SK-N-SH treated with all-trans-retinoic acid at 6 μM for 48 hours (cell line): ENCODE measurements around the gene CTBP2.

Experiments used
- ARNTL ChIP-seq: fragments of 450-650 bp; formaldehyde crosslinking; IDR thresholded peaks from 2 replicates; pipeline ENCODE4 v1.5.0; 2020; ENCODE audit warnings: low read depth, mild to moderate bottlenecking, moderate library complexity, borderline replicate concordance
- ESRRG ChIP-seq: fragments of 250-450 bp; sonication (Bioruptor Pico); IDR thresholded peaks from 2 replicates; pipeline ENCODE4 v1.6.1; 2021; ENCODE audit warnings: mild to moderate bottlenecking
- GLIS3 ChIP-seq: fragments of 250-450 bp; sonication (Bioruptor Pico); IDR thresholded peaks from 2 replicates; pipeline ENCODE4 v1.5.0; 2020; ENCODE audit warnings: mild to moderate bottlenecking, moderate library complexity
- PATZ1 ChIP-seq: fragments of 250-450 bp; sonication (Bioruptor Pico); IDR thresholded peaks from 2 replicates; pipeline ENCODE4 v1.8.0; 2020; ENCODE audit warnings: mild to moderate bottlenecking, moderate library complexity, borderline replicate concordance
- TCF4 ChIP-seq: fragments of 250-450 bp; sonication (Bioruptor Pico); IDR thresholded peaks from 2 replicates; pipeline ENCODE4 v1.8.0; 2021; ENCODE audit warnings: mild to moderate bottlenecking, moderate library complexity, borderline replicate concordance
- ZFP3 ChIP-seq: fragments of 250-450 bp; sonication (Bioruptor Pico); IDR thresholded peaks from 2 replicates; pipeline ENCODE4 v1.5.0; 2020; ENCODE audit warnings: mild to moderate bottlenecking, moderate library complexity
- ZFP30 ChIP-seq: fragments of 450-650 bp; formaldehyde crosslinking; IDR thresholded peaks from 2 replicates; pipeline ENCODE4 v1.5.0; 2022; ENCODE audit warnings: mild to moderate bottlenecking, moderate library complexity
- ZNF565 ChIP-seq: fragments of 450-650 bp; formaldehyde crosslinking; conservative IDR thresholded peaks from 2 replicates; pipeline ENCODE4 v1.5.0; 2020; ENCODE audit warnings: low read depth, mild to moderate bottlenecking, moderate library complexity
- ZNF70 ChIP-seq: fragments of 450-650 bp; formaldehyde crosslinking; IDR thresholded peaks from 2 replicates; pipeline ENCODE4 v1.5.0; 2020; ENCODE audit warnings: mild to moderate bottlenecking, moderate library complexity
- ZNF8 ChIP-seq: fragments of 450-650 bp; formaldehyde crosslinking; IDR thresholded peaks from 2 replicates; pipeline ENCODE4 v1.5.0; 2020; ENCODE audit warnings: mild to moderate bottlenecking, moderate library complexity

GRCh38 chr10:125124907-125125306 is 35.5 kb downstream of the CTBP2 start:
- TF ChIP-seq ZNF565 (CRISPR knock-in tag): no peak
- TF ChIP-seq ZNF8 (CRISPR knock-in tag): no peak
- TF ChIP-seq PATZ1: no peak
- no peak for TF ChIP-seq ZNF70 (CRISPR knock-in tag)
- no peak for TF ChIP-seq ZFP3 (CRISPR knock-in tag)
- no peak for TF ChIP-seq GLIS3 (CRISPR knock-in tag)
- TF ChIP-seq TCF4: no peak
- TF ChIP-seq ZFP30 (CRISPR knock-in tag): no peak
- no peak for TF ChIP-seq ARNTL (CRISPR knock-in tag)
- TF ChIP-seq ESRRG: no peak
